WTC11 (cell line): ENCODE measurements around the gene WNT11. TPM values are rescaled to one million over a fixed set of nuclear protein-coding genes. Genes with fewer than 3 reads are reported as not detected.

Source experiments
- ATAC-seq: fragments of 200-7000 bp; cut with Tn5 transposase; 2 replicates; pipeline ENCODE4 v1.10.0; 2021; ENCODE audit warnings: mild to moderate bottlenecking, moderate library complexity
- CTCF ChIA-PET: fragments of 300-600 bp; sonication (Branson Sonifier 250); formaldehyde crosslinking; loops from one replicate; lab custom pipeline; 2021; ENCODE audit warnings: antibody characterized with exemption; lab: Charles Lee
- POLR2A ChIA-PET: fragments of 350-600 bp; sonication (Branson Sonifier 250); formaldehyde crosslinking; loops from one replicate; lab custom pipeline; 2021; ENCODE audit warnings: antibody characterized with exemption; lab: Charles Lee
- DNase-seq: peaks from one replicate; pipeline ENCODE4 v3.0.0; 2021; ENCODE audit warnings: low spot score
- H3K27ac Mint-ChIP-seq: 2 replicates; pipeline ENCODE4 v1.8.0; 2021; ENCODE audit warnings: mixed read lengths
- H3K27me3 Mint-ChIP-seq: 2 replicates; pipeline ENCODE4 v1.8.0; 2021; ENCODE audit warnings: low read depth, mild to moderate bottlenecking, moderate library complexity, mixed read lengths
- H3K36me3 Mint-ChIP-seq: 2 replicates; pipeline ENCODE4 v1.8.0; 2021; ENCODE audit warnings: mixed read lengths
- H3K4me1 Mint-ChIP-seq: 2 replicates; pipeline ENCODE4 v1.8.0; 2022; ENCODE audit warnings: mixed read lengths
- H3K4me3 Mint-ChIP-seq: 2 replicates; pipeline ENCODE4 v1.8.0; 2021; ENCODE audit warnings: mild to moderate bottlenecking, moderate library complexity, mixed read lengths
- H3K9me3 Mint-ChIP-seq: 2 replicates; pipeline ENCODE4 v1.8.0; 2021; ENCODE audit warnings: mixed read lengths
- ATF1 ChIP-seq: sonication (generic); formaldehyde crosslinking; IDR thresholded peaks from 2 replicates; pipeline ENCODE4 v1.8.1; 2023; ENCODE audit warnings: mild to moderate bottlenecking, moderate library complexity, missing genetic modification reagents
- CBFB ChIP-seq: sonication (generic); formaldehyde crosslinking; IDR thresholded peaks from 2 replicates; pipeline ENCODE4 v1.8.1; 2022; ENCODE audit warnings: mild to moderate bottlenecking, low read depth, missing genetic modification reagents
- EMX1 ChIP-seq: fragments of 250-450 bp; sonication (Bioruptor Pico); IDR thresholded peaks from 2 replicates; pipeline ENCODE4 v1.8.0; 2021; ENCODE audit warnings: mild to moderate bottlenecking
- ETV6 ChIP-seq: sonication (generic); formaldehyde crosslinking; IDR thresholded peaks from 2 replicates; pipeline ENCODE4 v1.8.1; 2022; ENCODE audit warnings: mild to moderate bottlenecking, missing genetic modification reagents
- FOXJ3 ChIP-seq: sonication (generic); formaldehyde crosslinking; IDR thresholded peaks from 2 replicates; pipeline ENCODE4 v1.9.0; 2021; ENCODE audit warnings: missing genetic modification reagents, mild to moderate bottlenecking, borderline replicate concordance
- GTF2I ChIP-seq: fragments of 250-450 bp; sonication (Bioruptor Pico); conservative IDR thresholded peaks from 2 replicates; pipeline ENCODE4 v1.4.0; 2021; ENCODE audit warnings: mild to moderate bottlenecking
- MYBL2 ChIP-seq: sonication (generic); formaldehyde crosslinking; IDR thresholded peaks from 2 replicates; pipeline ENCODE4 v1.8.1; 2023; ENCODE audit warnings: mild to moderate bottlenecking, moderate library complexity, missing genetic modification reagents
- NFE2L1 ChIP-seq: sonication (generic); formaldehyde crosslinking; IDR thresholded peaks from 2 replicates; pipeline ENCODE4 v1.8.1; 2023; ENCODE audit warnings: missing genetic modification reagents
- RORB ChIP-seq: fragments of 250-450 bp; sonication (Bioruptor Pico); IDR thresholded peaks from 2 replicates; pipeline ENCODE4 v1.9.0; 2021; ENCODE audit warnings: mild to moderate bottlenecking
- ZNF416 ChIP-seq: fragments of 250-450 bp; sonication (Bioruptor Pico); IDR thresholded peaks from 2 replicates; pipeline ENCODE4 v1.9.0; 2021; ENCODE audit warnings: mild to moderate bottlenecking, inconsistent platforms
- ZNF423 ChIP-seq: fragments of 250-450 bp; sonication (Bioruptor Pico); IDR thresholded peaks from 2 replicates; pipeline ENCODE4 v2.1.2; 2022; ENCODE audit warnings: mild to moderate bottlenecking, moderate library complexity
- ZNF671 ChIP-seq: fragments of 250-450 bp; sonication (Bioruptor Pico); IDR thresholded peaks from 2 replicates; pipeline ENCODE4 v1.8.0; 2021; ENCODE audit warnings: mild to moderate bottlenecking
- total RNA-seq: library from RNA; stranded (reverse); gene quantifications from 3 replicates; pipeline ENCODE4 v1.2.3, GENCODE V29; 2021
- TF ChIP-seq, protein P1 (sequence below): sonication (generic); formaldehyde crosslinking; IDR thresholded peaks from 2 replicates; pipeline ENCODE4 v1.8.0; 2023; ENCODE audit warnings: missing genetic modification reagents, mild to moderate bottlenecking, borderline replicate concordance
- TF ChIP-seq, protein P2 (sequence below): sonication (generic); formaldehyde crosslinking; IDR thresholded peaks from 2 replicates; pipeline ENCODE4 v1.8.0; 2022; ENCODE audit warnings: mild to moderate bottlenecking, missing genetic modification reagents
- TF ChIP-seq, protein P3 (sequence below): sonication (generic); formaldehyde crosslinking; IDR thresholded peaks from 2 replicates; pipeline ENCODE4 v1.8.1; 2023; ENCODE audit warnings: mild to moderate bottlenecking, missing genetic modification reagents, borderline replicate concordance
- TF ChIP-seq, protein P4 (sequence below): sonication (generic); formaldehyde crosslinking; IDR thresholded peaks from 2 replicates; pipeline ENCODE4 v1.8.1; 2023; ENCODE audit warnings: mild to moderate bottlenecking, moderate library complexity, missing genetic modification reagents
- TF ChIP-seq, protein P5 (sequence below): fragments of 250-450 bp; sonication (Bioruptor Pico); conservative IDR thresholded peaks from 2 replicates; pipeline ENCODE4 v1.9.0; 2021; ENCODE audit warnings: mild to moderate bottlenecking

The WNT11 gene
- total RNA-seq, 1 experiment from 2014 or later, result 0.79 TPM

DNA sequence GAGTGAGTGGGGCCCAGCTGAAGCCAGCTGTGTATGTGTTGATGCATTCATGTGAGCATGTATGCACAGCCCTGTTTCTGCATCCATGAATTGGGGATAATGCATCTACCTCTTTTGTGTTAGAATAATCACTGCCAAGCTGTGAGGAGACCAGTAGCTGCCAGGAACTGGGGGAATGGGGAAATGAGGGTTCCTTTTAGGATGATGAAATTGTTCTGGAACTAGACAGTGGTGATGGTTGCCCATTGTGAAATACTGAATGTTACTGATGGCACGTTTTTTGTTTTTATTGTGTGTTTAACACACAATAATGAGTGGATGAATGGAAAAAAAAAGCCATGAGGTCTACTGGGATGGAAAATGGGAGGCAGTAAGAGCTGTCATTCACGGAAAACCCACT, 45.3 kb upstream of the WNT11 start:
- CTCF ChIA-PET, result interaction anchor here (1.0 to 1.5 kb wide), 3 partner anchors 43 to 68 kb away, joined by 4 to 5 read pairs (median 5); no protein-coding TSS in a partner anchor
- POLR2A ChIA-PET, result no interaction called here
- no peak for ATAC-seq

DNA sequence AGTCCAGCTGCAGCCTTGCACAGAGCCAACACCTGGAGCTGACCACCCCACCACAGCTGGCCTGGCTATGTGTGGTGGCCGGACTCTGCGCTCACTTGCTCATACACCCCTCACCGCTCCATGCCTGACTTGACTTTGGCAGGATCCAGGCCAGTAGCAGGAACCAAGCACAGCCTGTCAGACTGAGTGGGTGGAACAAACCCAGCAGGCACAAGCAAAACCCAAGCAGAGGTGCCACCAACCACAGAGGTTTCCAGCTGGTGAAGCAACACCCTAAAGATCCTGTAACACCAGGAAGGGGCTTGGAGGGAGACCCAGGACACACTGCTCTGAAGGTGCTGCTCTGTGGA, 44.9 kb upstream of the WNT11 start:
- H3K4me3 Mint-ChIP-seq, result no peak overlapping the region
- ATAC-seq (no peak), DNase-seq (no peak)
- H3K27ac Mint-ChIP-seq, result no peak overlapping the region
- H3K4me1 Mint-ChIP-seq, result no peaks in the 10 kb centered on the region
- ChIA-PET POLR2A (no interaction called here), CTCF (interaction anchor here (0.8 to 1.5 kb wide), 4 partner anchors 43 to 68 kb away, joined by 3 to 5 read pairs (median 4); no protein-coding TSS in a partner anchor)
- H3K27me3 Mint-ChIP-seq, result no peaks in the 10 kb centered on the region; the same call in 1 of the 2 replicates
- H3K36me3 Mint-ChIP-seq, result no peaks in the 10 kb centered on the region
- H3K9me3 Mint-ChIP-seq, result no peaks in the 10 kb centered on the region
- TF ChIP-seq EMX1 (CRISPR knock-in tag) (no peak), ATF1 (CRISPR knock-in tag) (no peak), RORB (no peak), ETV6 (no peak), NFE2L1 (CRISPR knock-in tag) (no peak), ZNF423 (CRISPR knock-in tag) (no peak), MYBL2 (CRISPR knock-in tag) (no peak), GTF2I (CRISPR knock-in tag) (no peak), ZNF416 (CRISPR knock-in tag) (no peak), CBFB (CRISPR knock-in tag) (no peak)
- TF ChIP-seq, protein P1, sequence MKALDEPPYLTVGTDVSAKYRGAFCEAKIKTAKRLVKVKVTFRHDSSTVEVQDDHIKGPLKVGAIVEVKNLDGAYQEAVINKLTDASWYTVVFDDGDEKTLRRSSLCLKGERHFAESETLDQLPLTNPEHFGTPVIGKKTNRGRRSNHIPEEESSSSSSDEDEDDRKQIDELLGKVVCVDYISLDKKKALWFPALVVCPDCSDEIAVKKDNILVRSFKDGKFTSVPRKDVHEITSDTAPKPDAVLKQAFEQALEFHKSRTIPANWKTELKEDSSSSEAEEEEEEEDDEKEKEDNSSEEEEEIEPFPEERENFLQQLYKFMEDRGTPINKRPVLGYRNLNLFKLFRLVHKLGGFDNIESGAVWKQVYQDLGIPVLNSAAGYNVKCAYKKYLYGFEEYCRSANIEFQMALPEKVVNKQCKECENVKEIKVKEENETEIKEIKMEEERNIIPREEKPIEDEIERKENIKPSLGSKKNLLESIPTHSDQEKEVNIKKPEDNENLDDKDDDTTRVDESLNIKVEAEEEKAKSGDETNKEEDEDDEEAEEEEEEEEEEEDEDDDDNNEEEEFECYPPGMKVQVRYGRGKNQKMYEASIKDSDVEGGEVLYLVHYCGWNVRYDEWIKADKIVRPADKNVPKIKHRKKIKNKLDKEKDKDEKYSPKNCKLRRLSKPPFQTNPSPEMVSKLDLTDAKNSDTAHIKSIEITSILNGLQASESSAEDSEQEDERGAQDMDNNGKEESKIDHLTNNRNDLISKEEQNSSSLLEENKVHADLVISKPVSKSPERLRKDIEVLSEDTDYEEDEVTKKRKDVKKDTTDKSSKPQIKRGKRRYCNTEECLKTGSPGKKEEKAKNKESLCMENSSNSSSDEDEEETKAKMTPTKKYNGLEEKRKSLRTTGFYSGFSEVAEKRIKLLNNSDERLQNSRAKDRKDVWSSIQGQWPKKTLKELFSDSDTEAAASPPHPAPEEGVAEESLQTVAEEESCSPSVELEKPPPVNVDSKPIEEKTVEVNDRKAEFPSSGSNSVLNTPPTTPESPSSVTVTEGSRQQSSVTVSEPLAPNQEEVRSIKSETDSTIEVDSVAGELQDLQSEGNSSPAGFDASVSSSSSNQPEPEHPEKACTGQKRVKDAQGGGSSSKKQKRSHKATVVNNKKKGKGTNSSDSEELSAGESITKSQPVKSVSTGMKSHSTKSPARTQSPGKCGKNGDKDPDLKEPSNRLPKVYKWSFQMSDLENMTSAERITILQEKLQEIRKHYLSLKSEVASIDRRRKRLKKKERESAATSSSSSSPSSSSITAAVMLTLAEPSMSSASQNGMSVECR (CRISPR knock-in tag), result no peak
- TF ChIP-seq, protein P2, sequence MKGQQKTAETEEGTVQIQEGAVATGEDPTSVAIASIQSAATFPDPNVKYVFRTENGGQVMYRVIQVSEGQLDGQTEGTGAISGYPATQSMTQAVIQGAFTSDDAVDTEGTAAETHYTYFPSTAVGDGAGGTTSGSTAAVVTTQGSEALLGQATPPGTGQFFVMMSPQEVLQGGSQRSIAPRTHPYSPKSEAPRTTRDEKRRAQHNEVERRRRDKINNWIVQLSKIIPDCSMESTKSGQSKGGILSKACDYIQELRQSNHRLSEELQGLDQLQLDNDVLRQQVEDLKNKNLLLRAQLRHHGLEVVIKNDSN, result no peak
- TF ChIP-seq, protein P3, sequence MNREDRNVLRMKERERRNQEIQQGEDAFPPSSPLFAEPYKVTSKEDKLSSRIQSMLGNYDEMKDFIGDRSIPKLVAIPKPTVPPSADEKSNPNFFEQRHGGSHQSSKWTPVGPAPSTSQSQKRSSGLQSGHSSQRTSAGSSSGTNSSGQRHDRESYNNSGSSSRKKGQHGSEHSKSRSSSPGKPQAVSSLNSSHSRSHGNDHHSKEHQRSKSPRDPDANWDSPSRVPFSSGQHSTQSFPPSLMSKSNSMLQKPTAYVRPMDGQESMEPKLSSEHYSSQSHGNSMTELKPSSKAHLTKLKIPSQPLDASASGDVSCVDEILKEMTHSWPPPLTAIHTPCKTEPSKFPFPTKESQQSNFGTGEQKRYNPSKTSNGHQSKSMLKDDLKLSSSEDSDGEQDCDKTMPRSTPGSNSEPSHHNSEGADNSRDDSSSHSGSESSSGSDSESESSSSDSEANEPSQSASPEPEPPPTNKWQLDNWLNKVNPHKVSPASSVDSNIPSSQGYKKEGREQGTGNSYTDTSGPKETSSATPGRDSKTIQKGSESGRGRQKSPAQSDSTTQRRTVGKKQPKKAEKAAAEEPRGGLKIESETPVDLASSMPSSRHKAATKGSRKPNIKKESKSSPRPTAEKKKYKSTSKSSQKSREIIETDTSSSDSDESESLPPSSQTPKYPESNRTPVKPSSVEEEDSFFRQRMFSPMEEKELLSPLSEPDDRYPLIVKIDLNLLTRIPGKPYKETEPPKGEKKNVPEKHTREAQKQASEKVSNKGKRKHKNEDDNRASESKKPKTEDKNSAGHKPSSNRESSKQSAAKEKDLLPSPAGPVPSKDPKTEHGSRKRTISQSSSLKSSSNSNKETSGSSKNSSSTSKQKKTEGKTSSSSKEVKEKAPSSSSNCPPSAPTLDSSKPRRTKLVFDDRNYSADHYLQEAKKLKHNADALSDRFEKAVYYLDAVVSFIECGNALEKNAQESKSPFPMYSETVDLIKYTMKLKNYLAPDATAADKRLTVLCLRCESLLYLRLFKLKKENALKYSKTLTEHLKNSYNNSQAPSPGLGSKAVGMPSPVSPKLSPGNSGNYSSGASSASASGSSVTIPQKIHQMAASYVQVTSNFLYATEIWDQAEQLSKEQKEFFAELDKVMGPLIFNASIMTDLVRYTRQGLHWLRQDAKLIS (CRISPR knock-in tag), result no peak
- TF ChIP-seq, protein P4, sequence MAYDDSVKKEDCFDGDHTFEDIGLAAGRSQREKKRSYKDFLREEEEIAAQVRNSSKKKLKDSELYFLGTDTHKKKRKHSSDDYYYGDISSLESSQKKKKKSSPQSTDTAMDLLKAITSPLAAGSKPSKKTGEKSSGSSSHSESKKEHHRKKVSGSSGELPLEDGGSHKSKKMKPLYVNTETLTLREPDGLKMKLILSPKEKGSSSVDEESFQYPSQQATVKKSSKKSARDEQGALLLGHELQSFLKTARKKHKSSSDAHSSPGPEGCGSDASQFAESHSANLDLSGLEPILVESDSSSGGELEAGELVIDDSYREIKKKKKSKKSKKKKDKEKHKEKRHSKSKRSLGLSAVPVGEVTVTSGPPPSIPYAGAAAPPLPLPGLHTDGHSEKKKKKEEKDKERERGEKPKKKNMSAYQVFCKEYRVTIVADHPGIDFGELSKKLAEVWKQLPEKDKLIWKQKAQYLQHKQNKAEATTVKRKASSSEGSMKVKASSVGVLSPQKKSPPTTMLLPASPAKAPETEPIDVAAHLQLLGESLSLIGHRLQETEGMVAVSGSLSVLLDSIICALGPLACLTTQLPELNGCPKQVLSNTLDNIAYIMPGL (CRISPR knock-in tag), result no peak
- TF ChIP-seq, protein P5, sequence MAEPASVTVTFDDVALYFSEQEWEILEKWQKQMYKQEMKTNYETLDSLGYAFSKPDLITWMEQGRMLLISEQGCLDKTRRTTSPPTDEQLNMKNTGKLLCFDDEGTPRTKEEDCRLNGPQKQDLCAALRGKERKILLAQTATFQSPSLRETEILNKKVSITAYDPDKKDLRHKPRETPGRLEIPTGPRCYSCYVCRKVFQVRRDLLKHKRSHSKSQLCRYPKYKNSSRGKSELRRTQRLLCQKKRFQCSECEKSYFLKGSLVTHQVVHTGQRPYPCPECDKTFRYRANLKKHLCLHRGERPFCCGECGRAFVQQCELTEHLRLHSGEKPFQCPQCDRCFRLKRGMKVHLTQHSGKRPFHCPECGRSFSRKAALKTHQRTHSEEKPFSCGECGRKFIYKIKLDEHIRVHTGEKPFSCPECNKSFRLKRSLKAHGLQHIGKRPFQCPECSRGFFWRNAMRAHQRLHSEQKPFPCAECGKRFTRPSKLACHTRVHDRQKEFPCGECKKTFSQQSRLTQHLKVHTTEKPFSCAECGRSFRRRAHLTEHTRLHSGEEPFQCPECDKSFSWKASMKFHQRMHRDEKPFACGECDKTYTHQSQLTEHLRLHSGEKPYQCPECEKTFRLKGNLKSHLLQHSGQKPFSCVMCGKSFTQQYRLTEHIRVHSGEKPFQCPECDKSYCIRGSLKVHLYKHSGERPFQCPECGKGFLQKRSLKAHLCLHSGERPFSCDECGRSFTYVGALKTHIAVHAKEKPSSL (CRISPR knock-in tag), result no peak

More for the DNA sequence above, 45.3 kb upstream of the WNT11 start:
- Mint-ChIP-seq H3K27me3 (no peaks in the 10 kb centered on the region; the same call in 1 of the 2 replicates), H3K9me3 (no peaks in the 10 kb centered on the region), H3K36me3 (no peaks in the 10 kb centered on the region), H3K4me3 (no peak overlapping the region), H3K27ac (no peak overlapping the region), H3K4me1 (no peaks in the 10 kb centered on the region; the same call in 1 of the 2 replicates)
- TF ChIP-seq FOXJ3 (CRISPR knock-in tag), result no peak
- TF ChIP-seq, protein P3 (CRISPR knock-in tag), result no peak
- TF ChIP-seq ZNF671 (CRISPR knock-in tag), result no peak
- DNase-seq, result no peak
